Liver (tissue), 9 donors: Measurements from ENCODE around the gene HACD4. TPM values are rescaled to one million over a fixed set of nuclear protein-coding genes. Genes with fewer than 3 reads are reported as not detected.
A peak's percentile ranks its signal among the peaks of the same experiment; 100 is the strongest.

Experiments used
- DNase-seq: peaks from one replicate; pipeline ENCODE4 v3.0.0-alpha.2; 2017; ENCODE audit warnings: low spot score
- H3K27ac ChIP-seq, 2 donors: one replicate each; pipeline ENCODE4 v1.7.0; 2013; ENCODE audit warnings: inconsistent platforms in 2 of 2, low read length in 2 of 2, control low read depth in 1 of 2, low read depth in 1 of 2, mild to moderate bottlenecking in 1 of 2
- H3K27me3 ChIP-seq, 4 donors: one replicate each; pipeline versions ENCODE4 v1.6.1 to v1.7.0; 2013; ENCODE audit warnings: low read length in 3 of 4, inconsistent platforms in 1 of 4, mild to moderate bottlenecking in 1 of 4, moderate library complexity in 1 of 4; ENCODE audit not compliant: control insufficient read depth in 4 of 4, insufficient read depth in 4 of 4
- H3K36me3 ChIP-seq, 4 donors: one replicate each; pipeline versions ENCODE4 v1.6.1 to v1.7.0; 2013; ENCODE audit warnings: low read length in 3 of 4, mild to moderate bottlenecking in 3 of 4, low read depth in 1 of 4, moderate library complexity in 1 of 4; ENCODE audit not compliant: control insufficient read depth in 4 of 4, insufficient read depth in 3 of 4
- H3K4me1 ChIP-seq, 4 donors: one replicate each; pipeline versions ENCODE4 v1.6.1 to v1.7.0; 2013; ENCODE audit warnings: low read length in 3 of 4, mild to moderate bottlenecking in 3 of 4, moderate library complexity in 1 of 4; ENCODE audit not compliant: control insufficient read depth in 4 of 4, insufficient read depth in 4 of 4
- H3K4me3 ChIP-seq, 3 donors: one replicate each; pipeline versions ENCODE4 v1.6.1 to v1.7.0; 2013; ENCODE audit warnings: low read length in 3 of 3, control low read depth in 1 of 3, low read depth in 1 of 3, mild to moderate bottlenecking in 1 of 3
- H3K9ac ChIP-seq, 2 donors: one replicate each; pipeline ENCODE4 v1.7.0; 2013; ENCODE audit warnings: low read length in 2 of 2, mild to moderate bottlenecking in 2 of 2, moderate library complexity in 2 of 2, control low read depth in 1 of 2, low read depth in 1 of 2
- H3K9me3 ChIP-seq, 4 donors: one replicate each; pipeline versions ENCODE4 v1.6.1 to v1.7.0; 2013; ENCODE audit warnings: low read length in 3 of 4; ENCODE audit not compliant: control insufficient read depth in 4 of 4
- EGR1 ChIP-seq, 2 donors: IDR thresholded peaks; 2 replicates each; pipeline ENCODE4 v1.6.1; 2016 to 2018; ENCODE audit warnings: antibody characterized with exemption in 2 of 2, low read depth in 2 of 2
- FOXA1 ChIP-seq: IDR thresholded peaks from 2 replicates; pipeline ENCODE4 v1.6.1; 2016; ENCODE audit warnings: antibody characterized with exemption
- FOXA2 ChIP-seq: IDR thresholded peaks from 2 replicates; pipeline ENCODE4 v1.6.1; 2016; ENCODE audit warnings: antibody characterized with exemption
- GABPA ChIP-seq, 2 donors: IDR thresholded peaks in 1 of 2; conservative IDR thresholded peaks in 1 of 2; 2 replicates each; pipeline ENCODE4 v1.6.1; 2016; ENCODE audit warnings: antibody characterized with exemption in 2 of 2, mild to moderate bottlenecking in 1 of 2, moderate library complexity in 1 of 2
- HNF4A ChIP-seq, 2 donors: conservative IDR thresholded peaks; 2 replicates each; pipeline ENCODE4 v1.6.1; 2016; ENCODE audit warnings: antibody characterized with exemption in 2 of 2, mild to moderate bottlenecking in 2 of 2
- HNF4G ChIP-seq: IDR thresholded peaks from 2 replicates; pipeline ENCODE4 v1.6.1; 2016; ENCODE audit warnings: antibody characterized with exemption
- JUND ChIP-seq, 2 donors: IDR thresholded peaks; 2 replicates each; pipeline ENCODE4 v1.6.1; 2016; ENCODE audit warnings: antibody characterized with exemption in 2 of 2
- NR2F2 ChIP-seq: IDR thresholded peaks from 2 replicates; pipeline ENCODE4 v1.6.1; 2016; ENCODE audit warnings: antibody characterized with exemption
- RAD21 ChIP-seq, 2 donors: IDR thresholded peaks; 2 replicates each; pipeline ENCODE4 v1.6.1; 2016; ENCODE audit warnings: antibody characterized with exemption in 2 of 2, mild to moderate bottlenecking in 2 of 2
- RXRA ChIP-seq, 2 donors: IDR thresholded peaks; 2 replicates each; pipeline ENCODE4 v1.6.1; 2017 to 2018; ENCODE audit warnings: antibody characterized with exemption in 2 of 2, mild to moderate bottlenecking in 1 of 2
- SP1 ChIP-seq: IDR thresholded peaks from 2 replicates; pipeline ENCODE4 v1.6.1; 2018; ENCODE audit warnings: antibody characterized with exemption, mild to moderate bottlenecking
- TAF1 ChIP-seq: conservative IDR thresholded peaks from 2 replicates; pipeline ENCODE4 v1.6.1; 2016; ENCODE audit warnings: antibody characterized with exemption, mild to moderate bottlenecking
- YY1 ChIP-seq: IDR thresholded peaks from 2 replicates; pipeline ENCODE4 v1.6.1; 2016; ENCODE audit warnings: antibody characterized with exemption, mild to moderate bottlenecking
- WGBS: extraction: QIAGEN DNeasy Blood & Tissue Kit; methylation state at CpG from one replicate; pipeline ENCODE4 v1.1.7; 2013; 5-methylcytosine and 5-hydroxymethylcytosine counted together
- polyA plus RNA-seq, 2 donors: library from polyadenylated mRNA; stranded (reverse) in 1 of 2; unstranded in 1 of 2; fragments of 200-250 nt in 1 of 2; fragments of >200 nt in 1 of 2; fragmentation: Nextera tagmentation in 1 of 2; extraction: Ambion mirVana in 1 of 2; gene quantifications; one replicate each; pipeline versions ENCODE4 v1.2.1 to v1.2.3, GENCODE V29; 2013 to 2015
- total RNA-seq, 2 donors: library from RNA; depleted of rRNA; stranded (reverse); fragments of >200 nt; gene quantifications; one replicate each; pipeline ENCODE4 v1.2.3, GENCODE V29; 2014
- TF ChIP-seq, protein P1 (sequence below): fragments of 150-350 bp; IDR thresholded peaks from 2 replicates; pipeline ENCODE4 v1.5.1; 2017; ENCODE audit warnings: improper control_type of control experiment, low read depth, low read length; ENCODE audit not compliant: missing input control
- TF ChIP-seq, protein P2 (sequence below): IDR thresholded peaks from 2 replicates; pipeline ENCODE4 v1.6.1; 2016; ENCODE audit warnings: antibody characterized with exemption
- TF ChIP-seq, protein P3 (sequence below): IDR thresholded peaks from 2 replicates; pipeline ENCODE4 v1.6.1; 2016; ENCODE audit warnings: antibody characterized with exemption, mild to moderate bottlenecking
- TF ChIP-seq, protein P4 (sequence below): IDR thresholded peaks from 2 replicates; pipeline ENCODE4 v1.6.1; 2016; ENCODE audit warnings: antibody characterized with exemption
- TF ChIP-seq, protein P5 (sequence below): IDR thresholded peaks from 2 replicates; pipeline ENCODE4 v1.6.1; 2016; ENCODE audit warnings: antibody characterized with exemption
- donor health status: healthy.
- donor health status: healthy.
- donor health status: healthy.
- donor health status: healthy.
- donor health status: healthy.

HACD4 gene
- total and polyA plus RNA-seq, 4 donors: 0.25 to 2.2 (median 0.49) TPM

DNA sequence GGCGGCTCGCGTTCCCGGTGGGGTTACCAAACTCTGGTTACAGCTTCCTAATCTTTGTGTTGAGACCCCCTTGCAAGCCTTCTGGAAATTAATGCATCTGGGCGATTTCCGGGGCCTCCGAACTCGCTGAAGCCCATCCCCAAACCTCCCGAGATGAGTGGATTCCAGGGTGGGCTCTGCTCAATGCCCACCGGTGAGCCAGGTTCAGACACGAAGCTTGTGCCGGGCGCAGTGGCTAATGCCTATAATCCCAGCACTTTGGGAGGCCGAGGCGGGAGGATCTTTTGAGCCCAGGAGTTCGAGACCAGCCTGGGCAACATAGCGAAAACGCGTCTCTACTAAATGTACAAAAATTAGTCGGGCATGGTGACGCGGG is 356 bp upstream of the HACD4 start:
- Histone ChIP-seq H3K27ac (peak overlapping the region in 1 of 2 donors; percentile 55), H3K27me3 (no peaks in the 10 kb centered on the region), H3K36me3 (peaks cover 0 to 1% (median 0%) of the 10 kb centered on the region in 4 donors), H3K9me3 (no peaks in the 10 kb centered on the region), H3K4me1 (peaks cover 0 to 4% (median 2%) of the 10 kb centered on the region in 4 donors), H3K9ac (no peak overlapping the region), H3K4me3 (peak overlapping the region in 2 of 3 donors; percentile 20 to 56)
- no peak for DNase-seq
- WGBS: 72% methylated on average over 22 of the region's 22 CpGs
- no peak for TF ChIP-seq RAD21 (IDR thresholded peaks at IDR 0.05)
- TF ChIP-seq NR2F2: no peak
- TF ChIP-seq SP1: no peak
- TF ChIP-seq, protein P1, sequence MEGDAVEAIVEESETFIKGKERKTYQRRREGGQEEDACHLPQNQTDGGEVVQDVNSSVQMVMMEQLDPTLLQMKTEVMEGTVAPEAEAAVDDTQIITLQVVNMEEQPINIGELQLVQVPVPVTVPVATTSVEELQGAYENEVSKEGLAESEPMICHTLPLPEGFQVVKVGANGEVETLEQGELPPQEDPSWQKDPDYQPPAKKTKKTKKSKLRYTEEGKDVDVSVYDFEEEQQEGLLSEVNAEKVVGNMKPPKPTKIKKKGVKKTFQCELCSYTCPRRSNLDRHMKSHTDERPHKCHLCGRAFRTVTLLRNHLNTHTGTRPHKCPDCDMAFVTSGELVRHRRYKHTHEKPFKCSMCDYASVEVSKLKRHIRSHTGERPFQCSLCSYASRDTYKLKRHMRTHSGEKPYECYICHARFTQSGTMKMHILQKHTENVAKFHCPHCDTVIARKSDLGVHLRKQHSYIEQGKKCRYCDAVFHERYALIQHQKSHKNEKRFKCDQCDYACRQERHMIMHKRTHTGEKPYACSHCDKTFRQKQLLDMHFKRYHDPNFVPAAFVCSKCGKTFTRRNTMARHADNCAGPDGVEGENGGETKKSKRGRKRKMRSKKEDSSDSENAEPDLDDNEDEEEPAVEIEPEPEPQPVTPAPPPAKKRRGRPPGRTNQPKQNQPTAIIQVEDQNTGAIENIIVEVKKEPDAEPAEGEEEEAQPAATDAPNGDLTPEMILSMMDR: no peak
- TF ChIP-seq HNF4A (conservative IDR thresholded peaks at IDR 0.05): no peak
- TF ChIP-seq YY1: no peak
- no peak for TF ChIP-seq FOXA2
- no peak for TF ChIP-seq TAF1
- no peak for TF ChIP-seq FOXA1
- no peak for TF ChIP-seq GABPA (IDR thresholded peaks at IDR 0.05 in 1 of 2, conservative IDR thresholded peaks at IDR 0.05 in 1 of 2)
- TF ChIP-seq RXRA (IDR thresholded peaks at IDR 0.05): no peak
- TF ChIP-seq, protein P2, sequence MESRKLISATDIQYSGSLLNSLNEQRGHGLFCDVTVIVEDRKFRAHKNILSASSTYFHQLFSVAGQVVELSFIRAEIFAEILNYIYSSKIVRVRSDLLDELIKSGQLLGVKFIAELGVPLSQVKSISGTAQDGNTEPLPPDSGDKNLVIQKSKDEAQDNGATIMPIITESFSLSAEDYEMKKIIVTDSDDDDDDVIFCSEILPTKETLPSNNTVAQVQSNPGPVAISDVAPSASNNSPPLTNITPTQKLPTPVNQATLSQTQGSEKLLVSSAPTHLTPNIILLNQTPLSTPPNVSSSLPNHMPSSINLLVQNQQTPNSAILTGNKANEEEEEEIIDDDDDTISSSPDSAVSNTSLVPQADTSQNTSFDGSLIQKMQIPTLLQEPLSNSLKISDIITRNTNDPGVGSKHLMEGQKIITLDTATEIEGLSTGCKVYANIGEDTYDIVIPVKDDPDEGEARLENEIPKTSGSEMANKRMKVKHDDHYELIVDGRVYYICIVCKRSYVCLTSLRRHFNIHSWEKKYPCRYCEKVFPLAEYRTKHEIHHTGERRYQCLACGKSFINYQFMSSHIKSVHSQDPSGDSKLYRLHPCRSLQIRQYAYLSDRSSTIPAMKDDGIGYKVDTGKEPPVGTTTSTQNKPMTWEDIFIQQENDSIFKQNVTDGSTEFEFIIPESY: no peak
- TF ChIP-seq EGR1 (IDR thresholded peaks at IDR 0.05; ENCODE audit: low read depth in 2 of 2): no peak
- no peak for TF ChIP-seq HNF4G
- TF ChIP-seq, protein P3, sequence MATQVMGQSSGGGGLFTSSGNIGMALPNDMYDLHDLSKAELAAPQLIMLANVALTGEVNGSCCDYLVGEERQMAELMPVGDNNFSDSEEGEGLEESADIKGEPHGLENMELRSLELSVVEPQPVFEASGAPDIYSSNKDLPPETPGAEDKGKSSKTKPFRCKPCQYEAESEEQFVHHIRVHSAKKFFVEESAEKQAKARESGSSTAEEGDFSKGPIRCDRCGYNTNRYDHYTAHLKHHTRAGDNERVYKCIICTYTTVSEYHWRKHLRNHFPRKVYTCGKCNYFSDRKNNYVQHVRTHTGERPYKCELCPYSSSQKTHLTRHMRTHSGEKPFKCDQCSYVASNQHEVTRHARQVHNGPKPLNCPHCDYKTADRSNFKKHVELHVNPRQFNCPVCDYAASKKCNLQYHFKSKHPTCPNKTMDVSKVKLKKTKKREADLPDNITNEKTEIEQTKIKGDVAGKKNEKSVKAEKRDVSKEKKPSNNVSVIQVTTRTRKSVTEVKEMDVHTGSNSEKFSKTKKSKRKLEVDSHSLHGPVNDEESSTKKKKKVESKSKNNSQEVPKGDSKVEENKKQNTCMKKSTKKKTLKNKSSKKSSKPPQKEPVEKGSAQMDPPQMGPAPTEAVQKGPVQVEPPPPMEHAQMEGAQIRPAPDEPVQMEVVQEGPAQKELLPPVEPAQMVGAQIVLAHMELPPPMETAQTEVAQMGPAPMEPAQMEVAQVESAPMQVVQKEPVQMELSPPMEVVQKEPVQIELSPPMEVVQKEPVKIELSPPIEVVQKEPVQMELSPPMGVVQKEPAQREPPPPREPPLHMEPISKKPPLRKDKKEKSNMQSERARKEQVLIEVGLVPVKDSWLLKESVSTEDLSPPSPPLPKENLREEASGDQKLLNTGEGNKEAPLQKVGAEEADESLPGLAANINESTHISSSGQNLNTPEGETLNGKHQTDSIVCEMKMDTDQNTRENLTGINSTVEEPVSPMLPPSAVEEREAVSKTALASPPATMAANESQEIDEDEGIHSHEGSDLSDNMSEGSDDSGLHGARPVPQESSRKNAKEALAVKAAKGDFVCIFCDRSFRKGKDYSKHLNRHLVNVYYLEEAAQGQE: no peak
- TF ChIP-seq JUND (IDR thresholded peaks at IDR 0.05): no peak
- TF ChIP-seq, protein P4, sequence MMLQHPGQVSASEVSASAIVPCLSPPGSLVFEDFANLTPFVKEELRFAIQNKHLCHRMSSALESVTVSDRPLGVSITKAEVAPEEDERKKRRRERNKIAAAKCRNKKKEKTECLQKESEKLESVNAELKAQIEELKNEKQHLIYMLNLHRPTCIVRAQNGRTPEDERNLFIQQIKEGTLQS: no peak
- TF ChIP-seq, protein P5, sequence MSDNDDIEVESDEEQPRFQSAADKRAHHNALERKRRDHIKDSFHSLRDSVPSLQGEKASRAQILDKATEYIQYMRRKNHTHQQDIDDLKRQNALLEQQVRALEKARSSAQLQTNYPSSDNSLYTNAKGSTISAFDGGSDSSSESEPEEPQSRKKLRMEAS: no peak
